Stimulated activated CD4-positive, alpha-beta T cell treated with anti-CD3 and anti-CD28 coated beads, TNF-alpha, amount 100 ng/mL, for 4 hours (primary cell): ENCODE data around the gene PPFIBP1.
"Not testable (repeated sequence)": the region's sequence is repeated elsewhere in the genome, so short reads cannot be mapped to it uniquely, and the experiment has no call there.

Experiments
- DNase-seq, 3 experiments: peaks; one replicate each; pipeline ENCODE4 v3.0.0-alpha.2; 2020; ENCODE audit warnings: low read depth in 3 of 3

Gene PPFIBP1

GRCh38 chr12:27542628-27543027 is 18.6 kb downstream of the PPFIBP1 start:
- no peak for DNase-seq

GRCh38 chr12:27544858-27545257 is 20.9 kb downstream of the PPFIBP1 start:
- not testable (repeated sequence) for DNase-seq

GRCh38 chr12:27545665-27546064 is 21.7 kb downstream of the PPFIBP1 start:
- no peak for DNase-seq

GRCh38 chr12:27547592-27547991 is 23.6 kb downstream of the PPFIBP1 start:
- no peak for DNase-seq

- DNase-seq: no peak
Measured at GRCh38 chr12:27548301-27549199, 24.5 kb downstream of the PPFIBP1 start.

- DNase-seq: no peak
Measured at GRCh38 chr12:27549236-27549800, 25.3 kb downstream of the PPFIBP1 start.

GRCh38 chr12:27549801-27550652 is 26.0 kb downstream of the PPFIBP1 start:
- DNase-seq: no peak

- no peak for DNase-seq
Measured at GRCh38 chr12:27550653-27550975, 26.6 kb downstream of the PPFIBP1 start.

GRCh38 chr12:27551172-27551840 is 27.3 kb downstream of the PPFIBP1 start:
- DNase-seq: no peak

GRCh38 chr12:27552235-27552634 is 28.2 kb downstream of the PPFIBP1 start:
- DNase-seq: no peak

- no peak for DNase-seq
Measured at GRCh38 chr12:27552886-27553560, 29.0 kb downstream of the PPFIBP1 start.

- no peak for DNase-seq
Measured at GRCh38 chr12:27553941-27554340, 29.9 kb downstream of the PPFIBP1 start.

- DNase-seq: no peak
Measured at GRCh38 chr12:27554421-27555186, 30.6 kb downstream of the PPFIBP1 start.

- DNase-seq: no peak
Measured at GRCh38 chr12:27555361-27555760, 31.4 kb downstream of the PPFIBP1 start.

- DNase-seq: no peak
Measured at GRCh38 chr12:27555925-27556778, 32.1 kb downstream of the PPFIBP1 start.

- DNase-seq: no peak
Measured at GRCh38 chr12:27560126-27560525, 36.1 kb downstream of the PPFIBP1 start.

GRCh38 chr12:27561535-27562350 is 37.7 kb downstream of the PPFIBP1 start:
- DNase-seq: no peak

- no peak for DNase-seq
Measured at GRCh38 chr12:27564612-27565213, 40.7 kb downstream of the PPFIBP1 start.
